ENCODE results near the gene PSD2.

Gene PSD2

GRCh38 chr5:139867109-139867508 lies 71.5 kb downstream of the PSD2 start:
- in situ Hi-C loops (cut with HindIII; ENCODE audit: low pct_ligation_motif_present, low sequenced_read_pairs): no loop called here
- DNase-seq: no peak
- Histone ChIP-seq H3K4me3 (ENCODE audit: low read depth, low read length) (no peak overlapping the region), H3K27me3 (replicated peaks) (peaks cover 7% of the 10 kb centered on the region), H3K27ac (no peak overlapping the region), H3K36me3 (replicated peaks) (no peaks in the 10 kb centered on the region)
- TF ChIP-seq CTCF (IDR thresholded peaks at IDR 0.05; ENCODE audit: low read depth, low read length, missing control alignments): no peak

- in situ Hi-C loops (cut with HindIII; ENCODE audit: low pct_ligation_motif_present, low sequenced_read_pairs): no loop called here
- no peak overlapping the region for H3K27ac ChIP-seq
- H3K4me3 ChIP-seq (ENCODE audit: low read depth, low read length): no peak overlapping the region
- no peak for DNase-seq
- H3K27me3 ChIP-seq (replicated peaks): peaks cover 7% of the 10 kb centered on the region
- H3K36me3 ChIP-seq (replicated peaks): no peaks in the 10 kb centered on the region
- no peak for TF ChIP-seq CTCF (IDR thresholded peaks at IDR 0.05; ENCODE audit: low read depth, low read length, missing control alignments)
Measured at GRCh38 chr5:139867581-139867980, 72.0 kb downstream of the PSD2 start.

- H3K27ac ChIP-seq: no peak overlapping the region
- H3K4me3 ChIP-seq (ENCODE audit: low read depth, low read length): no peak overlapping the region
- no peak for DNase-seq
- in situ Hi-C loops (cut with HindIII; ENCODE audit: low pct_ligation_motif_present, low sequenced_read_pairs): no loop called here
- H3K36me3 ChIP-seq (replicated peaks): no peaks in the 10 kb centered on the region
- no peak for TF ChIP-seq CTCF (IDR thresholded peaks at IDR 0.05; ENCODE audit: low read depth, low read length, missing control alignments)
- peaks cover 7% of the 10 kb centered on the region for H3K27me3 ChIP-seq (replicated peaks)
Measured at GRCh38 chr5:139869042-139869790, 73.6 kb downstream of the PSD2 start.

- no peak overlapping the region for H3K27ac ChIP-seq
- H3K27me3 ChIP-seq (replicated peaks): peaks cover 7% of the 10 kb centered on the region
- H3K4me3 ChIP-seq (ENCODE audit: low read depth, low read length): no peak overlapping the region
- TF ChIP-seq CTCF (IDR thresholded peaks at IDR 0.05; ENCODE audit: low read depth, low read length, missing control alignments): no peak
- DNase-seq: no peak
- no peaks in the 10 kb centered on the region for H3K36me3 ChIP-seq (replicated peaks)
- in situ Hi-C loops (cut with HindIII; ENCODE audit: low pct_ligation_motif_present, low sequenced_read_pairs): no loop called here
Measured at GRCh38 chr5:139870677-139871076, 75.1 kb downstream of the PSD2 start.

- no peak for DNase-seq
- no peak for TF ChIP-seq CTCF (IDR thresholded peaks at IDR 0.05; ENCODE audit: low read depth, low read length, missing control alignments)
- Histone ChIP-seq H3K4me3 (ENCODE audit: low read depth, low read length) (no peak overlapping the region), H3K27me3 (replicated peaks) (peaks cover 7% of the 10 kb centered on the region), H3K36me3 (replicated peaks) (no peaks in the 10 kb centered on the region), H3K27ac (no peak overlapping the region)
- in situ Hi-C loops (cut with HindIII; ENCODE audit: low pct_ligation_motif_present, low sequenced_read_pairs): no loop called here
Measured at GRCh38 chr5:139871614-139872013, 76.0 kb downstream of the PSD2 start.

Measured in brain microvascular endothelial cell (primary cell).